Suppressor macrophage treated with lipopolysaccharide for 1 hour (primary cell): Measurements from ENCODE around the gene SNX18.
A peak's percentile ranks its signal among the peaks of the same experiment; 100 is the strongest.

Experiments
- DNase-seq, 3 donors: peaks; one replicate each; pipeline ENCODE4 v3.0.0-alpha.2; 2020 to 2022

Gene SNX18

DNA sequence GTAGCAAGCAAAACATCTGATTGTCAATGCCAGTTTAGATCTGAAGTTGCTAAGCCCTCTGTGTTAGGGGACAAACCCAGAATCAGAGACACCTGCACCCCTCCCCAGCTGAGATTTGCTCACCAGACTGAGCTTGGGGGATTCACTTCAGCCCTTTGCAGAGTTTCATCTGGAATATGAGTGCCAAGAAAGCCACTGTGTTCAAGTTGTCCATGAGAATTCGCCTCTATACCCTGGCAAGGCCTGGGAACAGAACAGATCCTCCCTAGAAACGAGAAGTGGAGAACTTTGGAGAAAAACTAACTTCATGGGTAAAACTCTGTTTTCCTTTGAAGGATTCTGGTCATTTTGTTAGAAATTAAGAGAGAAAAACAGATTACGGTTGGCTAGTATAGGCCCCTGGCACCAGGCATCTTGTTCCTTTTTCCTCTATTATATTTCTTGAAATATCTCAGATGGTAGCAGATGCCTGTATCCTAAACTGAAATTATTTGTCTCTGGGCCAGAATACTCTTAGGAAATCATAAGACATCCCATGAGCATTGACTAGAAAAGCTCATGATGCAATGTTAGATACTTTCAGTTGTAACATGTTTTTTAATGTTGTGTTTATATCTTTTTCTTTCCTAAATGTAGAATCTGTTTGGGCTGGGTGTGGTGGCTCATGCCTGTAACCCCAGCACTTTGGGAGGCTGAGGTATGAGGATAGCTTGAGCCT is 64.4 kb downstream of the SNX18 start:
- DNase-seq = no peak

- DNase-seq = no peak
These were observed 68.8 kb downstream of the SNX18 start for GRCh38 chr5:54586336-54586735.

DNA sequence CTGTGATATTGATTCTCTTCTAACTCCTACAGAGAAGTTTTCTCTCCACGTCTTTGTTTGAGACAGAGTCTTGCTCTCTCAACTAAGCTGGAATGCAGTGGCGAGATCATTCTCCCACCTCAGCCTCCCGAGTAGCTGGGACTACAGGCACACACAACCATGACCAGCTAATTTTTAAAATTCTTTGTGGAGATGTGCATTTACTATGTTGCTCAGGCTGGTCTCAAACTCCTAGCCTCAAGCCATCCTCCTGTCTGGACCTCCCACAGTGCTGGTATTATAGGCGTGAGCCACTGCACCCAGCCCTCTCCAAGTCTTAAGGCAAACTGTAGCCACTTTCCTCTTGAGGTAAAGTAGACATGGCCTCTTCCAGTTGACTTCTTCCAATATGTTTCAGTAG is 72.2 kb downstream of the SNX18 start:
- no peak for DNase-seq

DNA sequence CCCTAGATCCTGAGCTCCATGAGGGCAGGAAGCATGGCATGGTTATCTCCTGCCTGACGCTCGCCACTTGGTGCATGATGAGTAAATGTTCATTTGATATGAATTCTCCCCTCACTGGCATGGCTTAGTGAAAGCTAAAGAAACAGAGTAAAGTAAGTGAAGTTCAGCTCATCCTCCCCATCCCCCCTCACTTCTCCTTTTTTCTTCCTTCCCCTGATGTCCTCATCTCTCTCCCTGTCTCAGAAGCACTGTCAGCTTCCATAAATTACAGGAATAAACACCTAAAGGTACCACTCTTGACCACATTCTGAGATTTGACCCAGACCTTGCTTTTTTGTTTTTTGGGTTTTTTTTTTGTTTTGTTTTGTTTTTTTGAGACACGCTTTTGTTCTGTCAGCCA is 73.3 kb downstream of the SNX18 start:
- DNase-seq = peak; percentile 50 to 58 (median 54)

DNA sequence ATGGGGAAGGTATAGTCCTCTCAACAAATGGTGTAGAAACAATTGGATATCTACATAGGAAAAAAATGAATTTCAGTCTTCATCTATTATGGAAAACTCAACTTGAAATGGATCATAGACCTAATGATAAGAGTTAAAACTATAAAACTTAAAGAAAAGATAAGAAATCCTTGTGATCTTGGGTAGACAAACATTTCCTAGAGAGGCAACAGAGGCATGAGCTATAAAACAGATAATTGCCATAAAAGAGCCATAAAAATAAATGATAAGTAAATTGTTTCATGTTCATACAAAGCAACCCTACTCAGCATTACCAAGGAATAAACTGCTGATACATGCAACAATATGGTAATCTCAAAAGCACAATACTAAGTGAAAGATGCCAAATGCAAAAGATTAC is 76.2 kb downstream of the SNX18 start:
- DNase-seq = no peak

DNA sequence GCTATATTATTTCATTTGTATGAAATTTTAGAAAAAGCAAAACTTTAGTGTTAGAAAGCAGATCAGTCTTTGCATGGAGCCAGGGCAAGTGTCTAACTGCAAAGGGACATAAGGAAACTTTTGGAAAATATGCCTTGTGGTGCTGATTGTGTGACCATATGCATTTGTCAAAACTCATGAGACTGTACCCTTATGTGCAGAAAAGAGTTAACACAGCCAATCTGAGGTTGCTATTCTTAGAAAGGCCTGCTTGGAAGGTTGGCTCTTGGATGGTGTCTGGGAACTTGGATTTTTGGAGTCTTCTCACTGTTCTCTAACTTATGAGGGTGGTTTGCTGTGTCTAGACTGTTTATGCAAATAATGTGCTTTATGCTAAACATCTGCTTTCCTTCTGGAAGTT is 76.6 kb downstream of the SNX18 start:
- no peak for DNase-seq

- DNase-seq = no peak
These were observed 78.2 kb downstream of the SNX18 start for GRCh38 chr5:54595721-54596120.
